ENCODE data around the gene GBP7. TPM values are rescaled to one million over a fixed set of nuclear protein-coding genes. Genes with fewer than 3 reads are reported as not detected.

GBP7 gene
- total RNA-seq, 1 donor from 2014 or later: not detected

DNA sequence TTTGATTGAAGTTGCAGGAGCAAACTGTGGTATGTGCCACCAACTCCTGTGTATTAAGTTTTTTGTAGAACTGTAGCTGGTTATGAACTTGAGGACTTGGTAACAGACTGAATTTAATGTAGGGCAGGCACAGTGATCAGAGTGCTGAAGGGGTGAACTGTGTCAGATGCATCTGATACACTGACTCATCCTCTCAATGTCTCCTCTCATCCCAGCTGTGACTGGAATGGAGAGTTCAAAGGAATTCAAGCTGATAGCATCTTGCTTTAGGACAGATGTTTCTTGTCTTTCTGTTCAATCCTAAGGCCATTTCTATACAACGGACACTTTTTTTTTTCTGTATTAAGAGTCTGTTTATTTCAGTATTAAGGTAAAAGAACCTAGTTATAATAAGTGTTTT, 85.8 kb downstream of the GBP7 start:
- no peak overlapping the region for H3K27ac Mint-ChIP-seq
- H3K9me3 Mint-ChIP-seq: peaks cover 13% of the 10 kb centered on the region
- H3K27me3 Mint-ChIP-seq (ENCODE audit: low read depth): no peaks in the 10 kb centered on the region
- TF ChIP-seq, protein P1, sequence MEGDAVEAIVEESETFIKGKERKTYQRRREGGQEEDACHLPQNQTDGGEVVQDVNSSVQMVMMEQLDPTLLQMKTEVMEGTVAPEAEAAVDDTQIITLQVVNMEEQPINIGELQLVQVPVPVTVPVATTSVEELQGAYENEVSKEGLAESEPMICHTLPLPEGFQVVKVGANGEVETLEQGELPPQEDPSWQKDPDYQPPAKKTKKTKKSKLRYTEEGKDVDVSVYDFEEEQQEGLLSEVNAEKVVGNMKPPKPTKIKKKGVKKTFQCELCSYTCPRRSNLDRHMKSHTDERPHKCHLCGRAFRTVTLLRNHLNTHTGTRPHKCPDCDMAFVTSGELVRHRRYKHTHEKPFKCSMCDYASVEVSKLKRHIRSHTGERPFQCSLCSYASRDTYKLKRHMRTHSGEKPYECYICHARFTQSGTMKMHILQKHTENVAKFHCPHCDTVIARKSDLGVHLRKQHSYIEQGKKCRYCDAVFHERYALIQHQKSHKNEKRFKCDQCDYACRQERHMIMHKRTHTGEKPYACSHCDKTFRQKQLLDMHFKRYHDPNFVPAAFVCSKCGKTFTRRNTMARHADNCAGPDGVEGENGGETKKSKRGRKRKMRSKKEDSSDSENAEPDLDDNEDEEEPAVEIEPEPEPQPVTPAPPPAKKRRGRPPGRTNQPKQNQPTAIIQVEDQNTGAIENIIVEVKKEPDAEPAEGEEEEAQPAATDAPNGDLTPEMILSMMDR (IDR thresholded peaks at IDR 0.05; ENCODE audit: unreplicated experiment): no peak
- H3K4me1 Mint-ChIP-seq: peaks cover 19% of the 10 kb centered on the region
- H3K36me3 Mint-ChIP-seq: no peaks in the 10 kb centered on the region
- no peak for DNase-seq (ENCODE audit: low spot score in 2 of 2, unreplicated experiment in 2 of 2)
- H3K4me3 Mint-ChIP-seq: no peak overlapping the region

DNA sequence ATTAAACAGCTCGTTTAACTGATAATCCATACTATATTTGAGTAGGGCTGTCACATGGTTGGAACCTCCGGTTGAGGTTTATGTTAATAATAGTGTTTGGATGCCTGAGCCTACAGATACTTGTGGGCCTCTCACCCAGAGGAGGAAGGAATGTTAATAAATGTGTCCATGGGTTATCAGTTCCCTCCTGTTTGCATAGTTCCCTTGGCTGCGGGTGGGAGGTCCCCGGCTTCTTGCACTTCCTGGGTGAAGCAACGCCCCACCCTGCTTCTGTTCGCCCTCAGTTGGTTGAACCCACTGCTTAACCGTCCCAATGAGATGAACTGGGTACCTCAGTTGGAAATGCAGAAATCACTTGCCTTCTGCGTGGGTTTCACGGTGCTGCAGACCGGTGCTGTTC, 87.2 kb downstream of the GBP7 start:
- DNase-seq (ENCODE audit: low spot score in 2 of 2, unreplicated experiment in 2 of 2): no peak
- no peaks in the 10 kb centered on the region for H3K36me3 Mint-ChIP-seq
- no peak overlapping the region for H3K4me3 Mint-ChIP-seq
- H3K27me3 Mint-ChIP-seq (ENCODE audit: low read depth): no peaks in the 10 kb centered on the region
- peaks cover 19% of the 10 kb centered on the region for H3K4me1 Mint-ChIP-seq
- TF ChIP-seq, protein P1 (IDR thresholded peaks at IDR 0.05; ENCODE audit: unreplicated experiment): no peak
- peaks cover 8% of the 10 kb centered on the region for H3K9me3 Mint-ChIP-seq
- H3K27ac Mint-ChIP-seq: no peak overlapping the region

DNA sequence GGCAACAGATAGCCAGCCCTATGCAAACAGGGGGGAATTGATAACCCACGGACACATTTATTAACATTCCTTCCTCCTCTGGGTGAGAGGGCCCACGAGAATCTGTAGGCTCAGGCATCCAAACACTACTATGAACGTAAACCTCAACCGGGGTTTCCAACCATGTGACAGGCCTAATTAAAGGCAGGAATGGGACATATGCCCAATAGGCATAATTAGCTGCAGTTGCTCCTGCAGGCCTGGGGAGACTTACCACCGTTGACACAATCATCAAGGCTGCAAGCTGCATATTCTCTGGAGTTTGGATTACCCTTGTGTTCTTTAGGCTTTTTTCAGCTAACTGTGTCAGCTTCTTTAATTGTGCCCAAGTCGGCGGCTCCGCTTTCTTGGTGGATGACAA, 88.6 kb downstream of the GBP7 start:
- Mint-ChIP-seq H3K9me3 (peaks cover 8% of the 10 kb centered on the region), H3K27ac (no peak overlapping the region), H3K4me3 (no peak overlapping the region), H3K36me3 (no peaks in the 10 kb centered on the region), H3K27me3 (ENCODE audit: low read depth) (no peaks in the 10 kb centered on the region), H3K4me1 (peaks cover 19% of the 10 kb centered on the region)
- DNase-seq (ENCODE audit: low spot score in 2 of 2, unreplicated experiment in 2 of 2): no peak
- TF ChIP-seq, protein P1 (IDR thresholded peaks at IDR 0.05; ENCODE audit: unreplicated experiment): no peak

DNA sequence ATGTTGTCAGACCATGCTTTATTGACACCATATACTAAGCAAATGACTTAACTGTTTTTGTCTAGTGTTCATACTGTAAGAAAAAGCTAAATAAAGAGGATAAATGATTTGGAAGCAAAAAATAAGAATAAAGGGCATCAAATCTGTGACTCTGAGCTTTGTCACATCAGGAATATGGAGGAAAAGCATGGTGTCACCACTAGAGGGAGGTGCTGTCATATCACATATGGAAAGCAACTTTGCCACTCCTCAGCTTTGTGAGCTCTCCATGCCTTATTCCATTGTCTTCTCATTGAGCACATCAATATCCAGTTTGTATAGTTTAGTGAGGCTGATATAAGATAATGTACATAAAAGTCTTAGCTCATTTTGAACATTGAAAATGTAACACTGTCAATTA, 90.0 kb downstream of the GBP7 start:
- peaks cover 19% of the 10 kb centered on the region for H3K4me1 Mint-ChIP-seq
- no peak overlapping the region for H3K4me3 Mint-ChIP-seq
- no peaks in the 10 kb centered on the region for H3K36me3 Mint-ChIP-seq
- TF ChIP-seq, protein P1 (IDR thresholded peaks at IDR 0.05; ENCODE audit: unreplicated experiment): no peak
- H3K27ac Mint-ChIP-seq: no peak overlapping the region
- peaks cover 14% of the 10 kb centered on the region for H3K9me3 Mint-ChIP-seq
- no peaks in the 10 kb centered on the region for H3K27me3 Mint-ChIP-seq (ENCODE audit: low read depth)
- no peak for DNase-seq (ENCODE audit: low spot score in 2 of 2, unreplicated experiment in 2 of 2)

Other genes with a start within 250 kb of the GBP7 start
- gene KYAT3, start 183.4 kb downstream of the GBP7 start, total RNA-seq: 50.6 to 54.2 TPM (median 53.7 TPM) in 3 replicates
- gene RBMXL1, start 183.4 kb downstream of the GBP7 start, total RNA-seq: 19.1 to 20.8 TPM (median 20.1 TPM) in 3 replicates
- 6.4 to 7.2 TPM (median 6.6 TPM) in 3 replicates for gene GBP3, start 153.1 kb downstream of the GBP7 start, total RNA-seq
- gene GBP1, start 110.8 kb downstream of the GBP7 start, total RNA-seq: 52.3 to 58.3 TPM (median 55.5 TPM) in 3 replicates
- gene GBP2, start 49.9 kb downstream of the GBP7 start, total RNA-seq: 3.8 to 4.4 TPM (median 4.1 TPM) in 3 replicates
- 4.8 to 6.7 TPM (median 5.5 TPM) in 3 replicates for gene GBP4, start 22.9 kb upstream of the GBP7 start, total RNA-seq
- gene GBP5, start 96.9 kb upstream of the GBP7 start, total RNA-seq: not detected in 3 replicates
- gene GBP6, start 188.1 kb upstream of the GBP7 start, total RNA-seq: 0.07 to 0.13 TPM (median 0.09 TPM) in 3 replicates